LHCN-M2 (cell line): ENCODE measurements around the gene IQCE. TPM values are rescaled to one million over a fixed set of nuclear protein-coding genes. Genes with fewer than 3 reads are reported as not detected.
A peak's percentile ranks its signal among the peaks of the same experiment; 100 is the strongest.
"Not testable (repeated sequence)": the region's sequence is repeated elsewhere in the genome, so short reads cannot be mapped to it uniquely, and the experiment has no call there.

Source experiments
- DNase-seq: peaks from one replicate; pipeline ENCODE4 v3.0.0-alpha.2; 2012; ENCODE audit warnings: low read depth
- total RNA-seq: library from RNA; depleted of rRNA; stranded (reverse); fragments of >200 nt; gene quantifications from 2 replicates; pipeline ENCODE4 v1.2.3, GENCODE V29; 2014

IQCE gene
- total RNA-seq, 1 experiment from 2014 or later, result 15.3 TPM

DNA sequence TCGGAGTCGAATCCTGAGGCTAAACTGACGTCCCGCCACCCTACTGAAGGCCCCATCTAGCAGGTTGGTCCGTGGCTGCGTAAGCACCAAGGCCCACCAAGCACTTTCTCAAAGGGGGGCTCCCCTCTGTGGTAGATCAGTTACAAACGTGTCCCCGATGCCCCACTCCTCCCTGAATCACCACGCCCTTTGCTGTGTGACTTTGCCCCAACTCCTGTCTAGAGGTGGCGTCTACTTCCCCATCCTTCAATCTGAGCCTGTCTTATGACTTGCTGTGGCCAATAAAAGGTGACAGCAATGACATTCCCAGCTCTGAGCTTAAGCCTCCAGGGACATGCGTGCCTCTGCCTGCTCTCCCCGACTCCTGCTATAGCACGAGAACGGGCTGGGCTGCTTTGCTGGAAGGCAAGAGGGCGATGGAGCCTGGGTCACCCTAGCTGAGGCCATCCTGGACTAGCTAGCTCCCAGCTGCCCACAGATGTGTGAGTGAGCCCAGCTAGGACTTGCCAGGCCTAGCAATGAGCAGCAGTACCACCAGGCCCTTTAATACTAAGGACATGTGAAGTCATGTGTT lies 26.5 kb upstream of the IQCE start:
- not testable (repeated sequence) for DNase-seq

DNA sequence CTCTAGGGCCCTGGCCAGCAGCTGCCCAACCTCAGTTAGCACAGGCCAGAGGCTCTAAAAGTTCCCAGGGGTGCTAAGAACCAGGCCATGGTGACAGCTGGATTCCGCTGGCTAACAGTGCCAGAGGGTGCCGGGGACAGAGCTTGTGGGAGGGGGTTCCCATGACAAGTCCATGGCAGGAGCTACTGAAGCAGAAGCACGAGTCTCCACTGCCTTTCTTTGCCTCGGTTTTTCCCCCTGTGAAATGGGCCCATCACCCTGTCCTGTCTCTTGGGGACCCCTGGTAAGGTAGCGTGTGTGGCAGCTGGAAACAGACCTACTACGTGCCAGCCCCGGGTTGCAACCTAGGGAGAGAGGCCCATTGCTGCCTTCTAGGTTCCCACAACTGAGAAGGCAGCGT lies 26.0 kb upstream of the IQCE start:
- not testable (repeated sequence) for DNase-seq

DNA sequence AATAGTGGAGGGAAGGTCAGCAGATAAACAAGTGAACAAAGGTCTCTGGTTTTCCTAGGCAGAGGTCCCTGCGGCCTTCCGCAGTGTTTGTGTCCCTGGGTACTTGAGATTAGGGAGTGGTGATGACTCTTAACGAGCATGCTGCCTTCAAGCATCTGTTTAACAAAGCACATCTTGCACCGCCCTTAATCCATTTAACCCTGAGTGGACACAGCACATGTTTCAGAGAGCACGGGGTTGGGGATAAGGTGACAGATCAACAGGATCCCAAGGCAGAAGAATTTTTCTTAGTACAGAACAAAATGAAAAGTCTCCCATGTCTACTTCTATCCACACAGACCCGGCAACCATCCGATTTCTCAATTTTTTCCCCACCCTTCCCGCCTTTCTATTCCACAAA lies 25.2 kb upstream of the IQCE start:
- not testable (repeated sequence) for DNase-seq

DNA sequence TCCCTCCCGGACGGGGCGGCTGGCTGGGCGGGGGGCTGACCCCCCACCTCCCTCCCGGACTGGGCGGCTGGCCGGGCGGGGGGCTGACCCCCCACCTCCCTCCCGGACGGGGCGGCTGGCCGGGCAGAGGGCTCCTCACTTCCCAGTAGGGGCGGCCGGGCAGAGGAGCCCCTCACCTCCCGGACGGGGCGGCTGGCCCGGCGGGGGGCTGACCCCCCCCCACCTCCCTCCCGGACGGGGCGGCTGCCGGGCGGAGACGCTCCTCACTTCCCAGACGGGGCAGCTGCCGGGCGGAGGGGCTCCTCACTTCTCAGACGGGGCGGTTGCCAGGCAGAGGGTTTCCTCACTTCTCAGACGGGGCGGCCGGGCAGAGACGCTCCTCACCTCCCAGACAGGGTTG lies 24.6 kb upstream of the IQCE start:
- DNase-seq, result not testable (repeated sequence)

DNA sequence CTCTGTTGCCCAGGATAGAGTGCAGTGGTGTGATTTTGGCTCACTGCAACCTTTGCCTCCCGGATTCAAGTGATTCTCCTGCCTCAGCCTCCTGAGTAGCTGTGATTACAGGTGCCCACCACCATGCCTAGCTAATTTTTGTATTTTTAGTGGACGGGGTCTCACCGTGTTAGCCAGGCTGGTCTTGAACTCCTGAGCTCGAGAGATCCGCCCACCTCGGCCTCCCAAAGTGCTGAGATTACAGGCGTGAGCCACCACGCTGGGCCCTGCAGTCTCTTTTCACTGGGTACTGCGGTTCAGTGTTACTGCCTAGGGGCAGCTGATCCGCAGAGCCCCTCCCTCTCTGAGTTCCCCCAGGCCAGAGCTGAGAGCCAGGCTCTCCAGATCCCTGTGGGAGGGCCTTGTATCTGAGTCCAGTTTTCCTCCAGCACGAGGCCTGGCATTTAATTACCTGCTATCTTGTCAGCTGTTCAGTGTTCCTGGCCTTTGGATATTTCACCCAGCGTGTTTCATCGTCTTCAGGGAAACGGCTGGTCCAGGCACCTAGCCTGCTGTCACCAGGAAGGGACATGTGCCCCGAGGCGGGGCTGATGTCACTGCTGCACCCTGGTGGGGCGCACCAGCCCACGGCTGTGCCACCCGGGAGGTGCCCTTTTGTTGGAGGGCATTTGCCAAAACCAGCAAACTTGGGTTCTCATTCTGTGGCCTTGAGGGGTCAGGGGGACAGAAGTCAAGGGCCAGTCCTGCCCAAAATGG lies 22.7 kb upstream of the IQCE start:
- not testable (repeated sequence) for DNase-seq

DNA sequence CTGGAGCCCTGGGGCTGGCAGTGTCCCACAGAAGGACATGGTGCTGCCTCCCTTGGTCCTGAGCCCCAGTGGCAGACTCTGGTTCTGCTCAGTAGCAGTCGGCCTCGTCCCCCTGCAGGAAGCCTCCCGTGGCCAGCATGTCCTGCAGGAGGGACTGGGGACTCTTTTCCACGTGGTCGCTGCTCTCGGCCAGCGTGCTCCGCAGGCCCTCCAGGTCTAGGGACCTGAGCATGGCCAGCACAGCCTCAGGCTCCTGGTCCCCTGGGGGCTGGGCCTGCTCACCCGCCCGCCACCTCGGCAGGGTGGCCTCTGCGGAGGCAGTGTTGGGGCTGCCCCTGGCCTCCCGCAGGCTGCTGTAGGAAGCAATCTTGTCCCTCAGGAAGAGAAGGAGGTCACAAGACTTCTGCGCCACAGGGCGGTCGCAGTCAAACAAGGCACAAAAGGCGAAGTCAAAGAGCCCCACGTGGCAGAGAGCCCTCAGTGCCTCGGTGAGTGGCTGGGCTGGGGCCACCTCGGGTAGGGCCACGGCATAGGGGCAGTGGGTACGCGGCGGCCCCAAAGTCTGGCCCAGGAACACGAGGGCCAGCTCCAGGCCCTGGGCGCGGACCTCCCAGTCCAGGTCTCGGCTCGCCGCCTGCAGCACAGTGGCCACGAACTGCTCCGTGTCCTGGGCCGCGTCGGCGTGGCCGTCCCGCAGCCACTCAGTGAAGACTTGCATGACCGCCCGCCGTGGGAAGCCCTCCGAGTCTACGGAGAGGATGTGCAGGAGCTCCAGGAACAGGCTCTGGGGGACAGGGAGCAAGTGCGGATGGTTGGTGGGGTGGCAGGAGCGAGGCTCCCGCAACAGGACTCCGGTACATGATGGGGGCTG lies 20.6 kb upstream of the IQCE start:
- no peak for DNase-seq

DNA sequence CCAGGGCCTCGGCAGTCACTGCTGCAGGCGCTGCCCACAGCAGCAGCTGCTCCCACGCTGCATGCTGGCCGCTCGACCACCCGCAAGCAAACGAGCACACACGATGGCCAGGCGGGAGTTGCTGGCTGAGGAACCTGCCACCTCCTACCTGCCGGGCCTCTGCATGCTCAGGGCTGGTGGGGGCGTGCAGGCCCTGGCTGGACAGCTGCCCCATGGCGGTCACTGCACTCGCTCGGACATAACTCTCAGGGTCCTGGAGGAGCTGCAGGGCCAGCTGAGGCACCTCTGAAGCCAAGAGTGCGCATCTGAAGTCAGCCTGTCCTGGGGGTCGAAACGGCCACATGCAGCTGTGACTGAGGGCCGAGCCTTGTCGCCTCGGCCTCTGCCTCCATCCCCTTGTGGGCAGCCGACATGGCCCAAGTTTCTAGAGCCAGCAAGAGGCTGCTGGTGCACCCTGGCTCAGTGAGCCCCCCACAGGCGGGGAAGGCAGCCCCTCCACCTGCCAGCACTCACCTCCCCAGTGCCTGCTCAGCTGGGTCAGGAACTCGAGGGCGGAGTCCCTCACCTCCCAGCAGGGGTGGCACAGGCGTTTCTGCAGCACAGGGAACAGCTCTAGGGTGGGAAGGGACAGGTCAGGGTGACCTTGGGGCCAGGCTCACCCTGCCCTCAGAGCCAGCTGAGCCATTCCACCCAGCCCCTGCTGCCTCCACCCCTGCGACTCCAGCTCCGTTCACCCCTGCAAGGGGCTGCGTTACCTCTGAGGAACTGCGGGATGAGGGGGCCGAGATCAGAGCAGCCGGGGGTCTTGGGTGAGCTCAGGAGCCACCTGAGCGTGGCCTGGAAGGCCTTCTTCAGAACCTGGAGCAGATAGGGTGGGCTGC lies 19.5 kb upstream of the IQCE start:
- DNase-seq, result no peak

DNA sequence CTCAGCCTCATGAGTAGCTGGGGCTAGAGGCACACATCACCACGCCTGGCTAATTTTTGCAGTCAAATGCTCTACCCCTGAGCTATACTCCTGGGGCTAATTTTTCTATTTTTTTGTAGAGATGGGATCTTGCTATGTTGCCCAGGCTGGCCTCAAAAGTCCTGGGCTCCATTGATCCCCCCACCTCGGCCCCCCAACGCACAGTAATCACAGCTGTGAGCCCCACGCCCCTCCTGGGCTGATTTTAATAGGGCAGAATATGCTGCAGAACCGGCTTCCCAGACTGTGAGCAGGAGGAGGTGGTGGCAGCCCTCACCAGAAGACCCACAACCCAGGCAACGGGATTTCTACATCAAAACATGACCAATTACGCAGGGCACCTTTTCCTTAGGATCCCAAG lies 18.6 kb upstream of the IQCE start:
- DNase-seq, result no peak

DNA sequence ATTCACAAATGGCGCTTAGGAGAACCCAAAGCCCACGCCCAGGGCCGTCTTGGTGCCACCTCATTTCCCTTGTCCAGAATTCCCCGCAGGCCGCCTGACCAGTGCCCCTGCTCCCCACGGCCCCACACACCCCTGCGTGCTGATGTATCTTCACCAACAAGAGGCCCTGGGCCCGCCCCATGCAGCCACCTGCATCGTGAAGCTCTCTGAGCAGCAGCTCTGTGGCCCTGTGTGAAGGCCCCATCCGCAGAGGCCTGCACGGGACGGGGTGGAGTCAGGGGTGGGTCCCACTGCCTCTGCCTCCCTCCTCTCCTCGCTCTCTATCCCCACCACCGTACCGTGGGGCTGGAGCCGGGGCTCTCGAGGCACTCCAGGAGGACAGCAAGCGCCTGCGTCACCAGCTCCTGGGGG lies 18.1 kb upstream of the IQCE start:
- no peak for DNase-seq

DNA sequence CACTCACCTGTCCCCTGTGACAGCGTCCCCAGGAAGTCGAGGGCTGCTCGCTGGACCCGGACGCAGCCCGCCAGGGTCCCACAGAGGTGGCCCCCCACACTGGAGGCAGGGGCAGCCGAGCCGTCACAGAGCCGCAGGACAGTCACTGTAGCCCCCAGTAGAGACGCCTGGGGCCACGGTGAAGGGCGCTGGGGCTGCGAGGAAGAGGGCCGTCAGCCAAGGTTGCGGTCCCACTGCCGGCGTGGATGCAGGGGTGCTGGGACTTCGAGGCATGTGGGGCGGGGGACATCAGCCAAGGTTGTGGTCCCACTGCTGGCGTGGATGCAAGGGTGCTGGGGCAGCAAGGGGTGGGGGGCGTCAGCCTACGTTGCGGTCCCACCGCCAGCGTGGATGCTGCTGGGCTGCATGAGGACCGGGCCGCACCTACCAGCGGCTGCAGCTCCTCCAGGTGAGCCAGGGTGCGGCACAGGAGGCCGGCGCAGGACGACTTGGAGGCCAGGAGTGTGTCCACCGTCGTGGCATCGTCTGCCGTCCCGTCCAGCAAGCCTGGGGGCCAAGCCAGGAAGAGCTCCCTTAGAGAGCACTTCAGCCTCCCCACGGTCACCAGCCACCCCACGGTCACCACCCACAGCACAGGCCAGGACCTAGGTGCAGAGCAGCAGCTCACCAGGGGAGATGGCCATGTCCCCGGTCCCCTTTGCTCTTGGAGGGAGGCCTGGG lies 17.3 kb upstream of the IQCE start:
- no peak for DNase-seq

DNA sequence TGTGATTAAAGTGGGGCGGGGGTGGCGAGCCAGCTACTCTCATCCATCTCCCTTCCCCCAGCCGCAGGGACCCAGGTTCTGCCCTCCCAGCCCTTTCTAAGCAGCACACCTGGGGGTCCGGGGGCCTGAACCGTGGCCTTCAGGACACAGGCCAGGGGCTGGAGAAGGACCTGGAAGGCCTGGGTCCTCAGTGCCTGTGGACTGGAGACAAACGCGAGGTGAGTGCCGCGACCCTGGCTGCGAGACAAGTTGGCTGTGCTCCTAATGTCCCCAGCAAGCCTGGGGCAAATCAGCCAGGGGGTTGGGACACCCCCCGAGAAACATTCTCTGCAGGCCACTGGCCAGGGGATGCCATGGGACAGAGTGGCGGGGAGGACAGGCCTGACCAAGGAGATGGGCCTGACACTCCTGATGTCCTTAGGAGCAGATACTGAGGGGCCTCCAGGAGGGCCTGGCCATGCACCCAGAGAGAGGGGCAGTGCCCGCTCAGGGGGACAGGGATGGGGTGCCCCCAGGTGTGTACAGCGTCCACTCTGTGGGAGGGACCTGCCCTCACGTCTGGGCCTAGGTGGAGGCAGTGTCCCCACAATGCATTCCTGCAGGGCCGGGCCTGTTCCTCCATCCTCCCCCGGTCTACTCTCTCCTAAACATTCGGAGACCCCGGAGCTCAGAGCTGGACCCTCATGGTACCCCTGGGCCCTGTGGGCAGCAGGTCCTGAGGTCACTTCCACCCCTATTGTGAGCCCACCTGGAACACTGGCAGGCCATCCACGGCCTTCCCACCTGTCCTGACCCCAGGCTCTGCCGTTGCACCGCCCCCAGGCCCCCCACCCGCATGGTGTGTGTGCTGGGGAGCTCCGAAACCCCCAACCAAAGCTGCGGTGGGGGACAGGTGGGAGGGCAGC lies 16.5 kb upstream of the IQCE start:
- no peak for DNase-seq

DNA sequence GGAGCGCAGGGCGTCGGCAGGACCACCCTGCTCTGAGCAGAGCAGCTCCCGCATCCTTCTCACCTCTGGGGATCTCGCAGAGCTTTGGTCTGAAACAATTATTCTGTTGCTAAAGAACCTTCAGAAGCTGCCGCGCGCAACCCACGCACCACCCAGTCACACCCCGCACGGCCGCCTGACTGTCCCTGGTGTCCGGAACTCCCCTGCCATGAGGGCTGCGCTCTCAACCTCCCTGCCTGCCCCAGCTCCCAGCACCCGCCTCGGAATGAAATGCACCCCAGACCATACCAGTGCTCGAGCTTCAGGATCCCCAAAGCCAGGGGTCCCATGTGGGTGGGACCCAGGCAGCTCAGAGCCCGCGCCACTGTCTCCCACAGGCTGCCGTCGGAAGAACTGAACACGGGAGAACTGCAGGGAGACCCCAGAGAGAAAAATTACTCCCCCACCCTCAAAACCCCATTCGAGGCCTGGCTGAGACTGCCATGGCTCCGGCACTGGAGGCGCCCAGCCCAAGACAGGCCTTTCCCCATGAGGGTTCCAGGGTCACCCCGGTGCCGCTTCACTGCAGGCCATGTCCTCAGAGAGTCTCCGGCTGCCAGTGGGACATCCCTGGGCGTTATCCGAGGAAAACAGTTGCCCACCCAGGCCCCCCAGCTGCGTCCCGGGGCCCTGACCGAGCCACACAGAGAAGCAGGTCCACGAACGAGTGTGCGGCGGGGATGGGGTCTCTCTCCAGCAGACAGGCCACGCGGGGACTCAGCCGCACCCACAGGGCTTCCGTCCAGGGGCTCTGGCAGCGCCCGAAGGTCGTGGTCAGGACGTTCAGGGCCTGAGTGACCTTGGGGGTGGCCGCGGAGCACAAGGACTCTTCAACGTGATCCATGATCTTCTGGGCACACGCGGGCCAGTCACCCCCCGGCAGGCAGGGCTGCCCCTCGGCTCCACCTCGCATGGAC lies 15.6 kb upstream of the IQCE start:
- no peak for DNase-seq

DNA sequence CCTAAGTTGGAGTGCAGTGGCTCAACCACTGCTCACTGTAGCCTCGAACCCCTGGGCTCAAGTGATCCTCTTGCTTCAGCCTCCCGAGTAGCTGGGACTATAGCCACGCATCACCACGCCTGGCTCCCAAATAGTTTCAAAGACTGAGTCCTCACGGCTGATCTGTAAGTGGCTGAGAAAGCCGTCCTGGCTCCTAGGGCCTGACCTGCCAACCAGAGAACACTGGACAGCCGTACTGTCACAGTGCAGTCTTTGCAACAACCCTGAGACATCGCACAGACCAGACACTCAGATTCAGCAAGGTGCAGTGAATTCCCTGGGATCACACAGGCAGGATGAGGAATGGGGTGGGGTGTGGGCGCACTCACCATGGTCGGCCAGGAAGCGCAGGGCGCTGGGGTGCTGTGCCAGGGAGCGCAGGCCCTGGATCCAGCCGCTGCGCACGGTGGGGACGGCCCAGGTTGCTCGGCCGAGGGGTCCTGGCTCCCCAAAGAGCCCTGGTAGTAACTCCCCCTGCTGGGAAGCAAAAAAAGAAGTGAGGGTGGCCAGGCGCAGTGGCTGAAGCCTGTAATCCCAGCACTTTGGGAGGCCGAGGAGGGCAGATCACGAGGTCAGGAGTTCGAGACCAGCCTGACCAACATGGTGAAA lies 14.1 kb upstream of the IQCE start:
- DNase-seq, result no peak

DNA sequence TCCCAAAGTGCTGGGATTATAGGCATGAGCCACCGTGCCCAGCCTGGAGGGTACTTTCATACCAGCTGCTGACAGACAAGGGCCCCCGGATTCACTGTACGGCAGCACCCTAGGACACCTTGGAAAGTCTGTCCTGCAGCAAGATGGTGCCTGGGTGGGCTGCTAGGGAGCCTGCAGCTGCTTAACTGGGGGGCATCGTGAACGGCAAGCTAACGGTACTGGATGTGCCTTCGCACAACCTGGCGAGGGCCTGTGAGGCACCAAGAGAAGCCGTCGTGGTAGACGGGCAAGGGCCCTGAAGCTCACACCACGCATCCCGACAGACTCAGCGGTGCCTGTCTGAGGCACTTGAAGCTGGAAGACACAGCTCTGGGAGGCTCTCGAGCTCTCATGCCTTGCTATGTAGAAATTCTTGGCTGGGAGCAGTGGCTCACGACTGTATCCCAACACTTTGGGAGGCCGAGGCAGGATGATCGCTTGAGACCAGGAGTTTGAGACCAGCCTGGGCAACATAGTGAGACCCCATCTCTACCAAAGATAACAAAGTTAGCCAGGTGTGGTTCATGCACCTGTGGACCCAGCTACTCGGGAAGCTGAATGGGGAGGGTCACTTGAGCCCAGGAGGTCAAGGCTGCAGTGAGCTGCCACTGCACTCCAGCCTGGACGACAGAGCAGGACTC lies 12.9 kb upstream of the IQCE start:
- no peak for DNase-seq

DNA sequence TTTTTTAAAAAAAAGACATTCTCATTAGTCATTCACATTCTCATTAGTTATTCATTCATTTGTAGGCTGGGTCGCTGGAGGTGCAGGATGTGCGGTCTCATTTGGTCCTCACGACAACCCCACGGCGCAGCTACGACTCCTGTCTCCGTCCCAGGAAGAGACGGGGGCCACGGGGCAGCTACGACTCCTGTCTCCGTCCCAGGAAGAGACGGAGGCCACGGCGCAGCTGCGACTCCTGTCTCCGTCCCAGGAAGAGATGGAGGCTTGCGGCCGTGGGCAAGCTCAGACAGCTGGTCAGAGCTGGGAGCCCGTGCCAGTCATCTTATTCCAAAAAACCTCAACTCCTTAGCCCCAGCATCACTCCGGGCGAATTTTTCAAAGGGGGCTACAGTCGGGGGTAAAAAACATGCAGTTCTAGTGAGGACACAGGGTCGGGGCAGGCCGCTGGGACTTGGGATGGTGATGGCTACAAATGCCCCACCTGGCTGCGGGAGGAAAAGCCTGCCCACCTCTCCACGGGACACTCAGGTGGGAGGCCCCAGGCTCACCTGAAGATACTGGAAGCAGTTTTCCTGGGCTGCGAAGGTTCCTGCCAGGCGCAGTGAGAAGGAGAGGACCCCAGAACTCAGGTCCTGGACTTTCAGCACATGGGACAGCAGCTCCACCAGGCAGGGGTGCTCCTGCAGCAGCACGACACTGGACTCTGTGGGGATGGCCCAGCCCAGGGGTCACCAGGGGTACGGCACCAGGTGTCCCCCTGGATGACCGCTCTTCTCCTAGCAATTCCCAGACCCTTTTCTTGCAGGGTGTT lies 11.8 kb upstream of the IQCE start:
- no peak for DNase-seq

DNA sequence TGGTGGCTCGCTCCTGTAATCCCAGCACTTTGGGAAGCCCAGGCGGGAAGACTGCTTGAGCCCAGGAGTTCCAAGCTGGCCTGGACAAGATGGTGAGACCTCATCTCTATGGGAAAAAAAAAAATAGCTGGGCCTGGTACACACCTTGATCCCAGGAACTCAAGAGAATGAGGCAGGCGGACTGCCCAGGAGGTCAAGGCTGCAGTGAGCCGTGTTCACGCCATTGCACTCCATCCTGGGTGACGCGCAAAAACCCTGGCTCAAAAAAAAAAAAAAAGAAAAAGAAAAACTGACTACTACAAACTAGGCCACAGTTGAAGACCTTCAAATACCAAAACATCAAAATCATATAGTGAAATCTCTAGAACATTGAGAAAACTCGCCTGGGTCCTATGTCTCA lies 7.4 kb upstream of the IQCE start:
- no peak for DNase-seq

DNA sequence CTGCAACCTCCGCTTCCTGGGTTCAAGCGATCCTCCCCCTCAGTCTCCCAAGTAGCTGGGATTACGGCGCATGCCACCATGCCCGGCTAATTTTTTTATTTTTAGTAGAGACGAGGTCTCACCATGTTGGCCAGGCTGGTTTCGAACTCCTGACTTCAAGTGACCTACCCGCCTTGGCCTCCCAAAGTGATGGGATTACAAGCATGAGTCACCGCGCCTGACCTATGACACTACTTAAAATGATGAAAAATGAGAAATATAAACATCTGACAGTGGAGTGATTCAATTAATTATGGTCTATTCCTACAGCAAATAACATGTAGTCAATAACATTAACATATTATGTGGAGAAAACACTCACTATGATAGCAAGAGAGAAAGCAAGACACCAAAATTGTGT lies 5.7 kb upstream of the IQCE start:
- DNase-seq, result peak; percentile 30
